Lower lobe of right lung (tissue), 2 donors: ENCODE results near the gene TMEM63B. TPM values are rescaled to one million over a fixed set of nuclear protein-coding genes. Genes with fewer than 3 reads are reported as not detected.

Source experiments
- ATAC-seq, 2 donors: fragments of 200-7000 bp; cut with Tn5 transposase; one replicate each; pipeline ENCODE4 v1.9.1; 2020 to 2022; ENCODE audit warnings: mild to moderate bottlenecking in 2 of 2, moderate library complexity in 2 of 2
- DNase-seq: peaks from one replicate; pipeline ENCODE4 v3.0.0-alpha.2; 2020
- H3K27ac ChIP-seq: fragments of 200-600 bp; one replicate; pipeline ENCODE4 v1.8.0; 2022
- H3K27me3 ChIP-seq: fragments of 200-600 bp; one replicate; pipeline ENCODE4 v1.8.0; 2022; ENCODE audit warnings: low read depth
- H3K36me3 ChIP-seq: fragments of 200-600 bp; one replicate; pipeline ENCODE4 v1.8.0; 2022; ENCODE audit warnings: mild to moderate bottlenecking
- H3K4me1 ChIP-seq: fragments of 200-600 bp; one replicate; pipeline ENCODE4 v1.8.0; 2022
- H3K4me3 ChIP-seq: fragments of 200-600 bp; one replicate; pipeline ENCODE4 v1.8.0; 2022; ENCODE audit warnings: mild to moderate bottlenecking
- H3K9me3 ChIP-seq: fragments of 200-600 bp; one replicate; pipeline ENCODE4 v1.8.0; 2022
- CTCF ChIP-seq: fragments of 200-600 bp; IDR thresholded peaks from one replicate; pipeline ENCODE4 v1.8.0; 2022; ENCODE audit warnings: antibody characterized with exemption, mild to moderate bottlenecking
- intact Hi-C: fragments of 100-400 bp; cut with DNase I; formaldehyde crosslinking; loops from one replicate; pipeline ENCODE4 v1.11.0; 2022
- total RNA-seq: library from RNA; stranded (reverse); fragmentation: NEBNext Ultra II Directional; extraction: Animal tissue kit (Norgen Biotek cat#: 25700); gene quantifications from one replicate; pipeline ENCODE4 v1.2.1, GENCODE V29; 2021
- donor health status: DM: no; HTN: yes; CAD: no; lungs with severe emphysema.

Gene TMEM63B
- total RNA-seq, 1 donor from 2014 or later = 99.2 TPM

- H3K27me3 ChIP-seq = no peaks in the 10 kb centered on the region
- ATAC-seq = peak; percentile 85 to 86
- intact Hi-C loops = loop anchor here (5.0 kb wide), 1 partner anchor 56 kb away; no protein-coding TSS in a partner anchor
Measured at GRCh38 chr6:44096612-44097011, 30.7 kb upstream of the TMEM63B start.

GRCh38 chr6:44097782-44098317 is 29.5 kb upstream of the TMEM63B start:
- Histone ChIP-seq H3K36me3 (peaks cover 10% of the 10 kb centered on the region), H3K27ac (no peak overlapping the region), H3K27me3 (no peaks in the 10 kb centered on the region), H3K9me3 (no peaks in the 10 kb centered on the region), H3K4me1 (peaks cover 9% of the 10 kb centered on the region), H3K4me3 (no peak overlapping the region)
- intact Hi-C loops = loop anchor here (5.0 kb wide), 1 partner anchor 54 kb away; no protein-coding TSS in a partner anchor
- no peak for DNase-seq
- no peak for ATAC-seq
- TF ChIP-seq CTCF = no peak

More at GRCh38 chr6:44096612-44097011, 30.7 kb upstream of the TMEM63B start:
- Histone ChIP-seq H3K4me3 (no peak overlapping the region), H3K9me3 (no peaks in the 10 kb centered on the region), H3K27ac (no peak overlapping the region), H3K4me1 (peaks cover 9% of the 10 kb centered on the region), H3K36me3 (peaks cover 10% of the 10 kb centered on the region)
- peak; percentile 87 for TF ChIP-seq CTCF
- DNase-seq = peak; percentile 80

- intact Hi-C loops = loop anchor here (5.0 kb wide), 1 partner anchor 53 kb away; no protein-coding TSS in a partner anchor
- ATAC-seq (no peak), DNase-seq (no peak)
- no peaks in the 10 kb centered on the region for H3K9me3 ChIP-seq
- no peaks in the 10 kb centered on the region for H3K27me3 ChIP-seq
- H3K36me3 ChIP-seq = peaks cover 17% of the 10 kb centered on the region
- no peak for TF ChIP-seq CTCF
- H3K4me1 ChIP-seq = peaks cover 21% of the 10 kb centered on the region
- H3K4me3 ChIP-seq = no peak overlapping the region
- no peak overlapping the region for H3K27ac ChIP-seq
Measured at GRCh38 chr6:44099192-44099591, 28.2 kb upstream of the TMEM63B start.

GRCh38 chr6:44100088-44100550 is 27.2 kb upstream of the TMEM63B start:
- Histone ChIP-seq H3K27me3 (no peaks in the 10 kb centered on the region), H3K4me3 (no peak overlapping the region), H3K36me3 (peaks cover 25% of the 10 kb centered on the region), H3K9me3 (no peaks in the 10 kb centered on the region), H3K4me1 (peaks cover 30% of the 10 kb centered on the region), H3K27ac (no peak overlapping the region)
- no peak for DNase-seq
- TF ChIP-seq CTCF = peak; percentile 53
- intact Hi-C loops = no loop called here
- peak; percentile 51 to 56 for ATAC-seq

- ATAC-seq = no peak
- no peak overlapping the region for H3K27ac ChIP-seq
- H3K36me3 ChIP-seq = peaks cover 25% of the 10 kb centered on the region
- H3K4me1 ChIP-seq = peaks cover 44% of the 10 kb centered on the region
- intact Hi-C loops = no loop called here
- H3K4me3 ChIP-seq = no peak overlapping the region
- H3K27me3 ChIP-seq = no peaks in the 10 kb centered on the region
- no peak for DNase-seq
- TF ChIP-seq CTCF = no peak
- H3K9me3 ChIP-seq = no peaks in the 10 kb centered on the region
Measured at GRCh38 chr6:44101832-44102231, 25.5 kb upstream of the TMEM63B start.
